ENCODE results near the gene SLC25A21.

Gene SLC25A21

GRCh38 chr14:37139710-37140109, 32.7 kb downstream of the SLC25A21 start:
- Histone ChIP-seq H3K14ac (ENCODE audit: low read length) (no peak overlapping the region), H3K36me3 (ENCODE audit: control insufficient read depth in 1 of 2, insufficient read depth in 2 of 2, low read length in 2 of 2) (no peaks in the 10 kb centered on the region), H2BK12ac (ENCODE audit: low read length) (no peak overlapping the region), H4K91ac (ENCODE audit: low read depth, low read length) (no peak overlapping the region), H3K9me3 (ENCODE audit: insufficient read depth, low read depth, low read length) (no peaks in the 10 kb centered on the region), H2AFZ (ENCODE audit: insufficient read depth, low read length, poor library complexity) (no peak overlapping the region), H3K79me1 (ENCODE audit: low read length) (no peaks in the 10 kb centered on the region), H3K4me2 (ENCODE audit: low read length) (no peak overlapping the region), H3K23ac (ENCODE audit: low read length) (no peak overlapping the region), H3K9ac (ENCODE audit: low read length) (no peak overlapping the region), H2BK120ac (ENCODE audit: insufficient read depth, low read length, poor library complexity) (no peak overlapping the region), H2BK5ac (ENCODE audit: low read depth, low read length, poor library complexity) (no peak overlapping the region), H3K27ac (ENCODE audit: low read depth, low read length) (no peak overlapping the region), H3K4me1 (ENCODE audit: control insufficient read depth in 1 of 2, insufficient read depth in 2 of 2, low read length in 2 of 2) (no peaks in the 10 kb centered on the region), H2AK5ac (ENCODE audit: low read length) (no peak overlapping the region), H4K8ac (ENCODE audit: low read depth, low read length) (no peak overlapping the region), H4K12ac (ENCODE audit: low read depth, low read length) (no peak overlapping the region), H3K4me3 (ENCODE audit: low read depth, low read length) (no peak overlapping the region), H3K4ac (ENCODE audit: low read depth, low read length) (no peak overlapping the region), H3K18ac (ENCODE audit: low read length) (no peak overlapping the region), H3K27me3 (ENCODE audit: insufficient read depth, low read length) (no peaks in the 10 kb centered on the region), H3K79me2 (ENCODE audit: control insufficient read depth, insufficient read depth, low read length, poor library complexity) (no peaks in the 10 kb centered on the region)
- WGBS (ENCODE audit: extremely low coverage, insufficient coverage, insufficient read length): no CpG with 5 or more reads among the region's 3 CpGs
- no peak for DNase-seq

GRCh38 chr14:37138898-37139297, 33.5 kb downstream of the SLC25A21 start:
- Histone ChIP-seq H4K91ac (ENCODE audit: low read depth, low read length) (no peak overlapping the region), H3K9me3 (ENCODE audit: insufficient read depth, low read depth, low read length) (no peaks in the 10 kb centered on the region), H2BK5ac (ENCODE audit: low read depth, low read length, poor library complexity) (no peak overlapping the region), H3K23ac (ENCODE audit: low read length) (no peak overlapping the region), H3K4ac (ENCODE audit: low read depth, low read length) (no peak overlapping the region), H3K18ac (ENCODE audit: low read length) (no peak overlapping the region), H3K14ac (ENCODE audit: low read length) (no peak overlapping the region), H3K79me1 (ENCODE audit: low read length) (no peaks in the 10 kb centered on the region), H3K79me2 (ENCODE audit: control insufficient read depth, insufficient read depth, low read length, poor library complexity) (no peaks in the 10 kb centered on the region), H4K12ac (ENCODE audit: low read depth, low read length) (no peak overlapping the region), H2AFZ (ENCODE audit: insufficient read depth, low read length, poor library complexity) (no peak overlapping the region), H2AK5ac (ENCODE audit: low read length) (no peak overlapping the region), H3K4me2 (ENCODE audit: low read length) (no peak overlapping the region), H3K27ac (ENCODE audit: low read depth, low read length) (no peak overlapping the region), H3K36me3 (ENCODE audit: control insufficient read depth in 1 of 2, insufficient read depth in 2 of 2, low read length in 2 of 2) (no peaks in the 10 kb centered on the region), H3K4me1 (ENCODE audit: control insufficient read depth in 1 of 2, insufficient read depth in 2 of 2, low read length in 2 of 2) (no peaks in the 10 kb centered on the region), H4K8ac (ENCODE audit: low read depth, low read length) (no peak overlapping the region), H2BK120ac (ENCODE audit: insufficient read depth, low read length, poor library complexity) (no peak overlapping the region), H3K9ac (ENCODE audit: low read length) (no peak overlapping the region), H3K4me3 (ENCODE audit: low read depth, low read length) (no peak overlapping the region), H2BK12ac (ENCODE audit: low read length) (no peak overlapping the region), H3K27me3 (ENCODE audit: insufficient read depth, low read length) (no peaks in the 10 kb centered on the region)
- WGBS (ENCODE audit: extremely low coverage, insufficient coverage, insufficient read length): no CpG with 5 or more reads among the region's 2 CpGs
- no peak for DNase-seq

DNA sequence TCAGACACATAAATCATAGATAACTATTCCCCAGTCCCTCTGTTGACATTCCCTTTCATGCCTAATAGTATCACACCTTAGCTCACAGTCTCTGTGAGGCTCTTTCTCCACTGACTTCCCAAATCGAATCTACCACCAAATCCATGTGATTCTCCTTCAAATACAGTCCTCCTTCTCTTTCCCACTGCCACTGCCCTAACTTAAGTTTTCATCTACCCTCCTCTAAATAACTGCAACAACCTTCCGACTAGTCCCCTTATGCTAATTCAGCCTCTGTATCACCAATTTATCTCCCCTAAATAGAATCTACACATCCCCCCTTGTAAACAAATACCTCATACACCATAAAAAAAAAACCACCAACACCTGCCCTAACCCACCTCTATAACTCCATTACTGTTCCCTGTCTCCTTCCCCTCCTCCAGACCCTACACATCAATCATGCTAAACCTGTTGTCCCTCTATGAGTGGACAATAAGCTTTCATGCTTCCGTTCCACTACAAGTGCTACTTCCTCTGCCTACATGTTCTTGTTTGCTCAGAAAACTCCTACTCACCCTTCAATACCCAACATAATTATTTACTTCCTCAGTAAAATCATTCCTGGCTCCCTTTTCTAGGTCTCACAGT, 39.0 kb downstream of the SLC25A21 start:
- H3K14ac ChIP-seq (ENCODE audit: low read length): no peak overlapping the region
- WGBS (ENCODE audit: extremely low coverage, insufficient coverage, insufficient read length): no CpG with 5 or more reads among the region's 3 CpGs

GRCh38 chr14:37131205-37131604, 41.2 kb downstream of the SLC25A21 start:
- no peaks in the 10 kb centered on the region for H3K4me1 ChIP-seq (ENCODE audit: control insufficient read depth in 1 of 2, insufficient read depth in 2 of 2, low read length in 2 of 2)
- H2AK5ac ChIP-seq (ENCODE audit: low read length): no peak overlapping the region
- H2AFZ ChIP-seq (ENCODE audit: insufficient read depth, low read length, poor library complexity): no peak overlapping the region
- H3K36me3 ChIP-seq (ENCODE audit: control insufficient read depth in 1 of 2, insufficient read depth in 2 of 2, low read length in 2 of 2): no peaks in the 10 kb centered on the region
- no peak overlapping the region for H3K4me3 ChIP-seq (ENCODE audit: low read depth, low read length)
- no peak overlapping the region for H3K9ac ChIP-seq (ENCODE audit: low read length)
- H3K9me3 ChIP-seq (ENCODE audit: insufficient read depth, low read depth, low read length): no peaks in the 10 kb centered on the region
- H4K8ac ChIP-seq (ENCODE audit: low read depth, low read length): no peak overlapping the region
- no peak overlapping the region for H3K23ac ChIP-seq (ENCODE audit: low read length)
- H4K91ac ChIP-seq (ENCODE audit: low read depth, low read length): no peak overlapping the region
- no peaks in the 10 kb centered on the region for H3K79me1 ChIP-seq (ENCODE audit: low read length)
- H3K79me2 ChIP-seq (ENCODE audit: control insufficient read depth, insufficient read depth, low read length, poor library complexity): no peaks in the 10 kb centered on the region
- H3K27ac ChIP-seq (ENCODE audit: low read depth, low read length): no peak overlapping the region
- H3K4me2 ChIP-seq (ENCODE audit: low read length): no peak overlapping the region
- no peak overlapping the region for H2BK12ac ChIP-seq (ENCODE audit: low read length)
- no peaks in the 10 kb centered on the region for H3K27me3 ChIP-seq (ENCODE audit: insufficient read depth, low read length)
- no peak for DNase-seq
- no peak overlapping the region for H3K14ac ChIP-seq (ENCODE audit: low read length)
- H2BK5ac ChIP-seq (ENCODE audit: low read depth, low read length, poor library complexity): no peak overlapping the region
- no peak overlapping the region for H2BK120ac ChIP-seq (ENCODE audit: insufficient read depth, low read length, poor library complexity)
- WGBS (ENCODE audit: extremely low coverage, insufficient coverage, insufficient read length): no CpG with 5 or more reads among the region's 2 CpGs
- no peak overlapping the region for H4K12ac ChIP-seq (ENCODE audit: low read depth, low read length)
- H3K4ac ChIP-seq (ENCODE audit: low read depth, low read length): no peak overlapping the region
- no peak overlapping the region for H3K18ac ChIP-seq (ENCODE audit: low read length)

More for the DNA sequence above, 39.0 kb downstream of the SLC25A21 start:
- no peaks in the 10 kb centered on the region for H3K79me1 ChIP-seq (ENCODE audit: low read length)
- DNase-seq: no peak
- no peak overlapping the region for H2BK5ac ChIP-seq (ENCODE audit: low read depth, low read length, poor library complexity)
- H2BK120ac ChIP-seq (ENCODE audit: insufficient read depth, low read length, poor library complexity): no peak overlapping the region
- no peak overlapping the region for H3K27ac ChIP-seq (ENCODE audit: low read depth, low read length)
- no peak overlapping the region for H2BK12ac ChIP-seq (ENCODE audit: low read length)
- no peak overlapping the region for H3K4ac ChIP-seq (ENCODE audit: low read depth, low read length)
- no peak overlapping the region for H3K9ac ChIP-seq (ENCODE audit: low read length)
- no peak overlapping the region for H4K8ac ChIP-seq (ENCODE audit: low read depth, low read length)
- H4K12ac ChIP-seq (ENCODE audit: low read depth, low read length): no peak overlapping the region
- no peak overlapping the region for H3K4me2 ChIP-seq (ENCODE audit: low read length)
- no peak overlapping the region for H2AK5ac ChIP-seq (ENCODE audit: low read length)
- no peak overlapping the region for H3K23ac ChIP-seq (ENCODE audit: low read length)
- H3K4me1 ChIP-seq (ENCODE audit: control insufficient read depth in 1 of 2, insufficient read depth in 2 of 2, low read length in 2 of 2): no peaks in the 10 kb centered on the region
- H4K91ac ChIP-seq (ENCODE audit: low read depth, low read length): no peak overlapping the region
- no peaks in the 10 kb centered on the region for H3K27me3 ChIP-seq (ENCODE audit: insufficient read depth, low read length)
- H3K79me2 ChIP-seq (ENCODE audit: control insufficient read depth, insufficient read depth, low read length, poor library complexity): no peaks in the 10 kb centered on the region
- H3K4me3 ChIP-seq (ENCODE audit: low read depth, low read length): no peak overlapping the region
- H2AFZ ChIP-seq (ENCODE audit: insufficient read depth, low read length, poor library complexity): no peak overlapping the region
- no peak overlapping the region for H3K18ac ChIP-seq (ENCODE audit: low read length)
- H3K36me3 ChIP-seq (ENCODE audit: control insufficient read depth in 1 of 2, insufficient read depth in 2 of 2, low read length in 2 of 2): no peaks in the 10 kb centered on the region
- H3K9me3 ChIP-seq (ENCODE audit: insufficient read depth, low read depth, low read length): no peaks in the 10 kb centered on the region
